GM18526 (cell line): Measurements from ENCODE around the gene FAM227B.

Source experiments
- POLR2A ChIP-seq: IDR thresholded peaks from 3 replicates; pipeline ENCODE4 v1.6.1; 2011; ENCODE audit not compliant: insufficient read length; ENCODE audit errors: extremely low read depth

The FAM227B gene

GRCh38 chr15:49331442-49331841, 289.2 kb downstream of the FAM227B start:
- TF ChIP-seq POLR2A = no peak

- no peak for TF ChIP-seq POLR2A
These were observed 290.5 kb downstream of the FAM227B start for GRCh38 chr15:49330166-49330565.

- TF ChIP-seq POLR2A = no peak
These were observed 291.7 kb downstream of the FAM227B start for GRCh38 chr15:49328941-49329340.

- TF ChIP-seq POLR2A = no peak
These were observed 292.7 kb downstream of the FAM227B start for GRCh38 chr15:49327927-49328326.

- no peak for TF ChIP-seq POLR2A
These were observed 297.4 kb downstream of the FAM227B start for GRCh38 chr15:49323207-49323606.

GRCh38 chr15:49320351-49320750, 300.3 kb downstream of the FAM227B start:
- no peak for TF ChIP-seq POLR2A

- no peak for TF ChIP-seq POLR2A
These were observed 305.2 kb downstream of the FAM227B start for GRCh38 chr15:49315391-49315823.

GRCh38 chr15:49314716-49315115, 305.9 kb downstream of the FAM227B start:
- no peak for TF ChIP-seq POLR2A

- no peak for TF ChIP-seq POLR2A
These were observed 307.0 kb downstream of the FAM227B start for GRCh38 chr15:49313650-49314049.

GRCh38 chr15:49309889-49310288, 310.7 kb downstream of the FAM227B start:
- TF ChIP-seq POLR2A = no peak

GRCh38 chr15:49308686-49309085, 311.9 kb downstream of the FAM227B start:
- TF ChIP-seq POLR2A = no peak

- TF ChIP-seq POLR2A = no peak
These were observed 314.1 kb downstream of the FAM227B start for GRCh38 chr15:49306551-49306950.

GRCh38 chr15:49303003-49303402, 317.6 kb downstream of the FAM227B start:
- TF ChIP-seq POLR2A = no peak

GRCh38 chr15:49301562-49301961, 319.1 kb downstream of the FAM227B start:
- no peak for TF ChIP-seq POLR2A

GRCh38 chr15:49300856-49301255, 319.8 kb downstream of the FAM227B start:
- TF ChIP-seq POLR2A = no peak

- no peak for TF ChIP-seq POLR2A
These were observed 323.0 kb downstream of the FAM227B start for GRCh38 chr15:49297584-49297983.

- no peak for TF ChIP-seq POLR2A
These were observed 324.4 kb downstream of the FAM227B start for GRCh38 chr15:49296258-49296657.

GRCh38 chr15:49293941-49294340, 326.7 kb downstream of the FAM227B start:
- no peak for TF ChIP-seq POLR2A
